Activated T-cell treated with anti-CD3 and anti-CD28 coated beads for 1 hour (primary cell): ENCODE data around the gene HDGF.
"Not testable (repeated sequence)": the region's sequence is repeated elsewhere in the genome, so short reads cannot be mapped to it uniquely, and the experiment has no call there.

Source experiments
- DNase-seq: peaks from one replicate; pipeline ENCODE4 v3.0.0-alpha.2; 2020; ENCODE audit warnings: low read depth

The HDGF gene

DNA sequence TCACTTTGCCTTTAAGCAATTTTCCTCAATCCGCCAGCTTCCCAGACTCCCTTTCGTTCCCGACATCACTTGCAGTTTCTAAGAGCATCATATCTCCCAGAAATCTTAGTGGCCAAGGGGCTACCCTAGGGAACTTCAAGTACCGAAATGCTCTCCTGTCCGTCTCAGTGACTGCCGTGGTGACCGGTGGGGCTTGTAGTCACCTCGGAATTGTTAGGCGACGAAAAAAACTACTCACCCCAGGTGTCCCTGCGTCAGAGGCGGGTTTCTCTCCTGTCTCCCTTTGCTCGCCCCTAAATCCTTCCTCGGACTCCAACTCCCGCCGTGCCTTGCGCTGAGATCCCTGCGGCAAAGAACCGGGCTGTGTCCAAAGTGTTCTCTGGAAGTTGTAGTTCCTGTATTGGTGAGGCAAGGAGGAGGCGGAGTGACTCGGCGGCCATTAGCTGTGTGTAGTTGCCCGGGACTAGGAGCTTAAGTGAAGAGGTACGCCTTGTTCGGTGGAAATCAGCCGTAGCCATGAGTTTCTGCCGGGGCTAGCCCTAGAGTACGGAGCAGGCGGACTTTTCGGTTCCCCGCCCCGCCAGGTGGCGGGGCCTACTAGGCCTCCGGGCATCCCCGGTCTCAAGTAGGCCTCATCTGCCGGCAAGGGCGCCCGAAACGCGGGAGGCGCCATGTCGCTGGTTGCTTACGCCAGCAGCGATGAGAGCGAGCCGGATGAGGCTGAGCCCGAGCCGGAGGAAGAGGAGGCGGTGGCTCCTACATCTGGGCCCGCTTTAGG lies 15.8 kb upstream of the HDGF start, which contains the start of gene PRCC:
TSS of gene PRCC (plus strand) at position 435 of the 778 bp plus-strand sequence. CDS start at position 672, 237 bp downstream.
- DNase-seq, result peak; percentile 90

DNA sequence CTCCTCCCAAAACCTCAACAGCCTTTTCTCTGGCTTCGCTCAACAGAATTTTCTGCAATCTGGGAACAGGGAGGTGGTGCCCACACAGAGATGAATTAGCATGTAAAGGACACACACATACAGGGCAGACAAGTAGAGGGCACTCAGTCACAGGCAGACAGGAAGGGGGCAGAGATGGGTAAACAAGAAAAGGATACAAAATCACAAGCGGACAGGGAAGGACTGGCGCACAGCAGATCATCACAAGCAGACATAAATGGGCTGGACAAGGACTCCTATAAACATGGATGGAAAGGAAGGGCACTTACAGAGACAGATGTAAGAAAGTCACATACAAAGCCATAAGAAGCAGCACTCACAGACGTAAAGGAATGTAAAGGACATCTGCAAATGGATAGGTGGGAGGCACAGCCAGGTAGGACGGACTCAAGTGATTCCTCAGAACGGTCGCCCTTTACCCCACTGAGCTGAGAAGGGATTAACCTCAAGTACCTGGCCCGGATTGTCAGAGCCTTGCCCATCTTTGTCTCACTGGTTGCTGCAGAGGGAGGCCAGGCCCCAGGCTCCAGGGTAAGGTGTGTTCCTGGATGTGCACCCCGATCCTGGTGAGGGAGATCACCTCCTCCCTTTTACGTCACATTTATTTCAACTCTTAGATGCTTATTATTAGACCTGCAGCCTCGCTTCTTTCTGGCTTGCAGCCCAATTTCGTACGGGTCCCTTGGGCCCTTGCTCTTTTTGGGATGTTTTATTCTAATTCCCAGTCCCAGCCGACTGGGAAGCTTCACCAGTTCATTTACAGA lies 15.0 kb upstream of the HDGF start:
- no peak for DNase-seq

DNA sequence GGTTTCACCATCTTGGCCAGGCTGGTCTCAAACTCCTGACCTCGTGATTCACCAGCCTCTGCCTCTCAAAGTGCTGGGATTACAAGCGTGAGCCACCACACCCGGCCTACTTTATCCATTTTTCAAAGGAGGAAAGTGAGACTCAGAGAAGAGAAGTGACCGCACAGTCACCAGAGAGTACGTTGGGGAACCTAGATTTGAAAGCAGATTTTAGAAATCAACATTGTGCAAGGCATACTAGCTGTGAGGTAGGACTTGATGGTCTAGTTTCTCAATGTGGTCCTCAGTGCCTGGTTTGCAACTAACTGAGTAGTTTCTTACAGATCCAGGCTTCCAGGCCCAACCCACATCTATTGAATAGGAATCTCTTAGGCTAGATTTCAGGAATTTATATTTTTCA lies 14.2 kb upstream of the HDGF start:
- no peak for DNase-seq

DNA sequence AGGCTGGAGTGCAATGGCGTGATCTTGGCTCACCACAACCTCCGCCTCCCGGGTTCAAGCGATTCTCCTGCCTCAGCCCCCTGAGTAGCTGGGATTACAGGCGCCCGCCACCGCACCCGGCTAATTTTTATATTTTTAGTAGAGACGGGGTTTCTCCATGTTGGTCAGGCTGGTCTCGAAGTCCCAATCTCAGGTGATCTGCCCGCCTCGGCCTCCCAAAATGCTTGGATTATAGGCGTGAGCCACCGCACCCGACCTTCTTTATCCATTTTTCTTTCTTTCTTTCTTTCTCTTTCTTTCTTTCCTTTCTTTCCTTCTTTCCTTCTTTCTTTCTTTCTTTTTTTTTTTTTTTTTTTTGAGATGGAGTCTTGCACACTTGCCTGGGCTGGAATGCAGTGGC lies 13.7 kb upstream of the HDGF start:
- not testable (repeated sequence) for DNase-seq

DNA sequence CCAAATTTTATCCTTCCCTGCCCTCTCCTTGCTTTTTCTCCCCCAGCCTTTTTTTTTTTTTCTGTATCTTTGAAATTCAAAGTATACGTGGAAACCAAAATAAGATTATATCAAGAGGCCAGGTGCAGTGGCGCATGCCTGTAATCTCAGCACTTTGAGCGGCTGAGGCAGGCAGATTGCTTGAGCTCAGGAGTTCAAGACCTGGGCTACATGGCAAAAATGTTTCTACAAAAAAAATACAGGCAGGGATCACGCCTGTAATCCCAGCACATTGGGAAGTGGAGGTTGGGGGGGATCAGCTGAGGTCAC lies 9.3 kb upstream of the HDGF start:
- no peak for DNase-seq

DNA sequence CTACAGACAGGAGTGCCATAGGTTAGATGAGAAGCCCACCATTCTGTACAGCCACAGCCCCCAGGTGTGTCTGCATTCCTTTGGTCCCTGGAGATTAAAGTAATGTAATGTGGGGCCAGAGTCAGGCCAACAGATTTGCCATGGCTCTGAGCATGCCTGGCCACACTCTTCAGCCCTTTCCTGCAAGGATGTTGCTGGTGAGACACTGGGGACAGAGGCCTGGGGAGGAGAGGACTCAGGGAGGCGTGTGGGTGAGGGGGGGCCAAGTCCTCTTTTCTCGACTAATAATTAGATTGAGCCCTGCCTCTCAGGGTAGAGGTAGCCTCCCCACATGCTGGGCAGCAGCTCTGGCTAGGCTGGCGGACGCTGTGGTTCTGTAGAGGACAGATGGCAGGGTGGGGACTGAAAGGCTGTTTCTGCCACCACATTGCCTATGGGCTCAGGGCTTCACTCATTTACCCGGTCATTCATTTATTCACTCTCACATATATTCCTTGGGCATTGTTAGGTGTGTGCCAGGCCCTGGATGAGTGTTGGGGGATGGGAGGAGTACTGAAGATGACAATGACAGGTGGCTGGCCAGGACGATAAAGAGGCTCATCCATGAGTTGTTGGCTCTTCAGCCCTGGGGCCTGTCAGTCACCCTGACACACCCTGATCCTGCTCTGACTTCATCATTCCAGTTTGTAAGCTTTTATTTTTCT lies 8.8 kb upstream of the HDGF start:
- no peak for DNase-seq

DNA sequence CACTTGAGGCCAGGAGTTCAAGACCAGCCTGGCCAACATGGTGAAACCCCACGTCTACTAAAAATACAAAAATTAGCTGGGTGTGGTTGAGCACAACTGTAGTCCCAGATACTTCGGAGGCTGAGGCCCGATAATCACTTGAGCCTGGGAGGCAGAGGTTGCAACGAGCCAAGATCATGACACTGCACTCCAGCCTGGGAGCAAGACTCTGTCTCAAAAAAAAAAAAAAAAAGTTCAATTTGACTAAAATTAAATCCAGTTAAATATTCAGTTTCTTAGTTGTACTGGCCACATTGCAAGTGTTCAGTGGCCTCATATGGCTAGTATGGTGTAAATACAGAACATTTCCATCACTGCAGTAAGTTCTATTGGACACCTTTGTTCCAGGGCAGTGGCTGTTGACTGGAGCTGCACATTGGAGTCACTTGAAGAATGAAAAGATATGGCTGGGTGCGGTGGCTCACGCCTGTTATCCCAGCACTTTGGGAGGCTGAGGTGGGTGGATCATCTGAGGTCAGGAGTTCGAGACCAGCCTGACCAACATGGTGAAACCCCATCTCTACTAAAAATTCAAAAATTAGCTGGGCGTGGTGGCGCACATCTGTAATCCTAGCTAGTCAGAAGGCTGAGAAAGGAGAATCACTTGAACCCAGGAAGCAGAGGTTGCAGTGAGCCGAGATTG lies 6.2 kb upstream of the HDGF start:
- DNase-seq, result not testable (repeated sequence)

DNA sequence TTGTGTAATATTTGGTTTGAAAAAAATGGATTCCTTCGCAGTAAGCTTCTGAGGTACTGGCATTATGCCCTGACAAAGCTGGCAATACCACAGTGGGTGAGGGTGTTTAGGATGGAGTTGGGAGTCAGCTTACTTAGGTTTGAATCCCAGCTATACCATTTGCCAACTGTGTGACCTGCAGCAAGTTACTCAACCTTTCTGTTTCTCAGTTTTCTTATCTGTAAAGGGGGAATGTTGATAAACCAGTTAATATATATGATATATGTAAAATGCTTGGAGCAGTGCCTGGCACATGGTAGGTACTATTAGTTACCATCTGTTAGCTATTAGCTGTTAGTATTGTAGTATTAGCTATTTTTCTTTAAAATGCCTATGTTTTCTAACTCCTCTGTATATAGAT lies 4.9 kb upstream of the HDGF start:
- DNase-seq, result no peak

DNA sequence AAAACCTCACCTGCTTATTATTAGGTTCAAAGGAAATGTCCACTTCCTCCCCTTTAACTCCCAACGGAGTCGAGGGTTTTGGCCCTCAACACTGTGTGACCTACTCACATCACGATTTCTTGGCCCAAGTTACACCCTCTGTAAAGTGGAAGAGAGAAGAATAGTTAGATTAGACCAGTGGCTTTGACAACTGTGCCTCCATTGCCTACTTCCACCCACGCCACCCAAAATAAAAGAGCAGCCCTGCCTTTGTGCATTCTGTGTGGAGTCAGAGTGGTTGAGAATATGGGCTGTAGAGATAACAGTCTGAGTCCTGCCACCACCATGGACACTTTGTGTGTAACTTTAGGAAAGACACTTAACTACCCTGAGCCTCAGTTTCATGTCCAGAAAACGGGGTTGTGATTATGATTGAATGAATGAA lies 4.1 kb upstream of the HDGF start:
- DNase-seq, result no peak

DNA sequence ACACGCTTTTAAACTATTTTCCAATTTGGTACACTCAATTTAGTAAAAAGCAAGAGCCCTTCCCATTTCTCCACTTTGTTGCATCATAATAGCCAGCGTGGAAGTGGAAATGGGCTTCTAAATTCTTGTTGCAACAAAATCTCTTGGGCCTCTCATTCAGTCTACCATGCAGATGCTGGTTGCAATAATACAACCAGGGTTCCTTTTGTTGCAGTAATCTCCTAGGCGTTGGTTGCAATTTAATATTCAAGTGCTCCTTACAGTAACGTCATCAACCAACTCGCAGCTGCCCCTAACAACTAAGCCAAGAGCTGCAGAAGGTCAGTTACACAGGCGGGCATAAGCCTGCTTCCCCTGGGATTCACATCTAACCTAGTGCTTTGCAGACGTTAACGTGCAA lies 2.7 kb upstream of the HDGF start:
- no peak for DNase-seq

DNA sequence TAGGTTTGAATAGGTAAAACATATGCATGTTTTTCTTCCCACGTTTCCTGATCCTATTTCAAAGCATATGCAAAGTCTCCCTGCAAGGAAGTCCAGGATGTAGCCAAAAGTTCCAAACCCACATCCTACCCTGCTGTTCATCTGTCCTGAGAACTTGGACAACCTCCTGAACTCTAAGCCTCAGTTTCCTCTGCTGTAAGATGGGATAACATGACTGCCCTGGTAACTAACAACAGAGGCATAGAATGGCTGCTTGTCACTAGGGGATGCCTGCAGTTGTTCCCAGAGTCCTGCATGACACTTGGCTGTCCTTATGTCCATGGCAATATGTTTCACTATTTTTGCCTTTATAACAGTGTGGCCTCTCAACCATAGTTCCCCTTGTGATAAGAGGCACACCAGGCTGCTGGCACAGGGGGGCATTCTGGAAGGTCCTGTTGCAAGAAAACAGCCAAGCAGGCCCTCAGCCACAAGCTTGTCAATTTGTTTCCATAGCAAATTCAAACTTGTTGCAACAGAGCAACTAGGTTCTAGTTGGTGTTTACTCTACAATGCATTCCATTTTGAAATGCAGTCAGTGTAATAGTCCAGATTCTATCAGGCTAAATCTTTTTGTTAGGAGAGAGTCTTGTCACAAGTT lies 1.5 kb upstream of the HDGF start:
- no peak for DNase-seq

DNA sequence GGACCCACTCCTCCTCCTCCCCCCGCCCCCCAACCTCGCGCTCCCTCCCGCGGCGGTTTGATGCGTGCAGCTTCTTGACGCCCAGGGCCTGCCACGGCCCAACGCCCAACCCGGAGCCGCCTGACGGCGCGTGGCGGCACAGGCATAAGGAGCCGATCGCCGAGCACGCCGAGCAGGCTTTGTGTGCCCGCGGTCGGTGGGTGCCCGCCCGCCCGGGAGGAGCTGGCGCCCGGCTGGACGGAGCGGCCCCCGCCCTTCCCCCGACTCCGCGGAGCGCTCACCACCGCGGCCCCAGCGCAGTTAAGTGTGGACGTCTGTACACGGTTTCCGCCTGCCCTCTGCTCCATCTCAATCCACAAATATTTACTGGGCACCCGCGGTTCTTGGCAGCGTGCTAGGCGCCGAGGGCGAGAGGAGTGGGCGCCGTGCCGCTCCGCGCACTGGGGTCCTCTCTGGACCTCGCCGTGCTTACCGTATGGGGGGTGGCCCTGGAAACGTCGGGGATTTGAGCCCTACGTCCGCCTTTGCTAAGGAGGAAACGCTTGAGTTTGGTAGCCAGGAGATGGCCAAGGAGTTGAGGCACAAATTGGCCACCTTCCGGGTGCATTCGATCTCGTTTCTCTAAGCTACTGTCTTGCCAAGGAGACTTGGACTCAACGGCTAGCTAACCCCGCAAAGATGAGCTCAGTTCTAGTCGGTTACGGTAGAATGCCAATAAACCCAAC lies 444 bp upstream of the HDGF start:
- DNase-seq, result peak; percentile 96

DNA sequence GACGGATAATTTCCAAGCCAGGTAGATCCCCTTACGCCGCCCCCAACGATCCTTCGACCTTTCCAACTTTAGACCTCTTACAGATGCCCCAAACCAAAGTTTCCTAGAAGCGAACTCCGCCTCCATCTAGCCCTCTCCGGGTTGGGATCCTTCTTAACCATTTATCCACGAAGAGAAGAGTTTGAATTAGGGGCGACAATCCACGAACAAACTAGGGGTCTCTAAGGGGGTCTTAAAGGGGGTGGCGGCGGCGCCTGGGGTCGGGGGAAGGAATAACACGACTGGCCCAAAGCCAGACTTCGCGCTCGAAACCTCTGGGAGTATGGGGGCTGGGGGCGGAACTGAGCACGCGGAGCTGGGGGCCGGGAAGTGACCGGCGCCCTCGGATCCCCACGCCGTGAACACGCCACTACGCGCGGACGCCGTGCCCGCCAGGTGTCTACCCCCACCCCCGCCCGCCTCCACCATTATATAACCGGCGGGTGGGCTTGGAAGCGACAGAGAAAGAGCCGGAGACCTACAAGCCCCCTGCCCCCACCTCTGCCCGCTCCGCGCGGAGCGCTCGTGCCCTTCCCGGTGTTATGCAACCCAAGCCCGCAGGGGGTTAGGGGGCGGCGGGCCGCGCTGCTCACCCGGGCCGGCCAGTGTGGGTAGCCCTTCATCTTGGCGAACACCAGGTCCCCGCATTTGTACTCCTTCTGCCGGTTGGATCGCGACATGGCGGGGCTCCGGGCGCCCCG lies 594 bp downstream of the HDGF start:
- DNase-seq, result peak; percentile 27

DNA sequence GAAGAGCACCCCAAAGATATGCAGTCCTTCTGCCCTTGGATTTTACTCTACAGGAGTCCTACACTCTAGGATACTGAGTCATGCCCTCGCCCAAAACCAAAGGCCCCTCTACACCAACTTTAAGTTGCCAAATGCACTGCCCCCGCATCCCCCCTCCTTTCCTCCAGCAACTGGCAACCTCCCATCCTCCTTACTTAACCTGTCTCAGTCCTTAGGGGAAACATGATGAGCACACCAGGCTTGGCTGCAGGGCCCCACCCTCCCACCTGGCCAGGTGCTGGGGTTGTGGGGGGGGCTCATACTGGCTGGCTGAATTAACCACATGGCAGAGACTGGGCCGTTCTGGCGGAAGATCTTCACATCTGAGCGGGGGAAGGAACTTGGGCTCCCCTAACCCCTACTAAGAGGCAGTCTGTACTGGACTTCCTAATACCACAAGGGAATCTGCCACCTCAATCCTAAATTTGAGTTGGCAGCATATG lies 1.2 kb downstream of the HDGF start:
- DNase-seq, result no peak

DNA sequence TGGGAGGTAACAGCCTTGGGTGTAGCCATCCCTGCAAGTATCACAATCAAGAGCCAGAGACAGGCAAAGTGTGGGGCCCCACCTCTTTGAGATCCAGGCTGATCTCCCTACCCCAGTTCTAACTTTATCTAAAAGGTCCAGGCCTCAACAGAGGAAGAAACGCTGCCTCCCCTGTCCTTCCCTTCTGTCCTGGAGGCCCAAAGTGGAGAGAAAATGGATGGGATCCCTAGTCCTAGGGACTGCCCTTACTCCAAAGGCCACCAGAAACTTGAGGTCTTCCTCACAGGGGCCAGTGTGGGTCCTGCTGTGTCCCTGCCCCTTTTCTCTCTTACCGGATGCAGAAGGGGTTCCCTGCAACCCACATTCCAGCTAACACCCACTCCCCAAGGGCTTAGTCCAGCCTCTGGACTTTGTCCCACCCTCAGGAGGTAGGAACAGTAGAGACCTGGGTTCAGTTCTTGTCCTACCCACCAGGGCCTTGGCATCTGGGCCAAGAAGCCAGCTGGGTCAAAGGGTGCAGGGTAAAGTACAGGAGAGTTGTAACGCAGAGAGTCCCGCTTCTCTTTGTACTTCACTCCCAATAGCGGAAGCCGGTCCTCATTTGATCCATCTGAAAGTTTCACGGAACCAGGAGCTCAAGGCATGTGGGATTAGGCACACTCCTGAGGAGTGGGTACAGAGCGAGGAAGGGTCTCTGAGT lies 1.9 kb downstream of the HDGF start:
- DNase-seq, result no peak

DNA sequence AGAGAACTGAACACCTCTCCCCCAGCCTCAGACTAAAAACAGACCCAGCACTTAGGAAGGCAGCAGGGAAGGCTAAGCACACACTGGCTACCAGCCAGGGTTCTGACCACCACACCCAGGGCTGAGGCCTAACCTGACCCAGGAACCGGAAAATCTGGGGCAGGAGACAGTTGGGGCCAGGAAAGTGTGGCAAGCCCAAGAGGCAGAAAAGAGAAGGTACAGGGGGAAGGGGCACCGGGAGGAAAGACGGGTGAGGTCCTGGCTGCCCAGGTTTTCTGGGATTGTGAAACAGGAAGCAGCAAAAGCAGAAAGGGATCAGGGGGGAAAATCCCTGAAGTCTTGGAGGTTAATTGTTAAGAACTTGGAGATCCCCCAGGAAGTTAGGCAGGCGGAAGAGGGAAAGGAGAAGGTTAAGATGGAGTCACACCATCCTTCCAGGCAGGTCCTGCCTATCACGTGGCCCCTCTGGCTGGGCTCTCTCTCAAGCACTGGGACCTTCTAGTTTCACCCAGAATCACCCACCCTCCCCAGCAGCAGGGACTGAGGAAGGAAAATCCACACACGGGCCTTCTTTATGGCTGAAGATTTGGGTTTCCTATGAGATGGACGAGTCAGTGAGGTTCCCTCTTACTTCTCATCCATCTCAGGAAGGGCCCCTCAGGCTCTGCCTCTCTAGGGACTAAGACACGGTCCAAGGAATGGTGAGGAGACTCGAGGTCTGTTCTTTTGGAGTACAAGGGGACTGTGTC lies 2.6 kb downstream of the HDGF start:
- no peak for DNase-seq

DNA sequence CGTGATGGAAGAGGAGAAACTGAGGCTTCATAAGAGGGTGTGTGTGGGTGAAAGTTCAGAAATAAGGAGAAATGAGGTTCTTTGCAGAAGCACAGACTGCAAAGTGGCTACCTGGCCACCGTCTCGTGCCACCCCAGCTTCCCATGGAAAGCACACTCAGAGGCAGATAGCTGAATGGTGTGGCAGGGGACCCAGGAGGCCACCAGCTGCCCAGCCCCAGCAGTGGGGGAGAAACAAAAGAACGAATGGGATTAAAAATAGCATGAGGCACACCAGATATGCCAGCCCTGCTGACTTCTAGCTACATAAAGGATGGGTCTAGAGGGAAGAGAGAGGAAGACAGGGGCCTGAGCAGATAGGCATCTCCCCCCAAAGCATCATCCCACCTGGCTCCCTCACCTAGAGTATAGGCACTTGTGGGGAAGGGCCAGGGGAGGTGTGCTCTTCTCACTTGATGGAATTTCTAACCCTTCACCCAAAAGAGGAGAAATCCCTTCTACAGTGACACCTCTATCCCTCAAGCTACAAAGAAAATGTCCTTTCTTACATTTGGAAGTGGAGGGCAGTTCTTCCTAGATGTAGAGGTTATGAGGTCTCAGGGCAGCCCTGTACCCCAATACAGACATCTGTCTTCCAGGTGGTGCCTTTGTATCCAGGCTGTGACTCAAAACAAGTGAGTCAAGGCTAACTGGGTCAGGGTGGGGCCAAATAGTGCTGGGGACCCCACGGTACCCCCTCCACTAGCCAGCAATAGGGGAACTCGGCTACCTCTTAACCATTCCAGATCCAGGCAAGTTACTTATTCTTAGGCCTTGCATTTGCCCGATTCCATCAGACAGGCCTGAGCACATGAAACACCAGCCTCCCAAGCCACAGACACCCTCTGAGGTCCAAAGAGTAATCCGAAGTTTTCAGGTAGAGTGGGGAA lies 3.5 kb downstream of the HDGF start:
- no peak for DNase-seq
